Smooth muscle cell (in vitro differentiated cells): ENCODE results near the gene RFX1. TPM values are rescaled to one million over a fixed set of nuclear protein-coding genes. Genes with fewer than 3 reads are reported as not detected.

Source experiments
- DNase-seq: peaks from one replicate; lab custom pipeline; 2025; ENCODE audit not compliant: unreplicated experiment; lab: John Stamatoyannopoulos, UW
- H2AFZ ChIP-seq: fragments of 200-600 bp; sonication (generic); 2 replicates; pipeline ENCODE4 v1.6.0; 2016; ENCODE audit warnings: antibody characterized with exemption, low read depth, mild to moderate bottlenecking
- H3F3A ChIP-seq: fragments of 200-600 bp; sonication (generic); 2 replicates; pipeline ENCODE4 v1.6.0; 2017; ENCODE audit warnings: antibody characterized with exemption, low read depth
- H3K27ac ChIP-seq: fragments of 200-600 bp; sonication (generic); 2 replicates; pipeline ENCODE4 v1.5.1; 2016; ENCODE audit warnings: low read depth, mild to moderate bottlenecking
- H3K27me3 ChIP-seq: fragments of 200-600 bp; sonication (generic); 2 replicates; pipeline ENCODE4 v1.6.1; 2016; ENCODE audit warnings: low read depth, mild to moderate bottlenecking
- H3K36me3 ChIP-seq: fragments of 200-600 bp; sonication (generic); 2 replicates; pipeline ENCODE4 v1.5.1; 2016; ENCODE audit warnings: low read depth
- H3K4me1 ChIP-seq: fragments of 200-600 bp; sonication (generic); 2 replicates; pipeline ENCODE4 v1.5.1; 2016; ENCODE audit warnings: low read depth
- H3K4me2 ChIP-seq: fragments of 200-600 bp; sonication (generic); 2 replicates; pipeline ENCODE4 v1.6.0; 2016; ENCODE audit warnings: mild to moderate bottlenecking
- H3K4me3 ChIP-seq: fragments of 200-600 bp; sonication (generic); 2 replicates; pipeline ENCODE4 v1.5.1; 2016; ENCODE audit warnings: mild to moderate bottlenecking
- H3K79me2 ChIP-seq: fragments of 200-600 bp; sonication (generic); 2 replicates; pipeline ENCODE4 v1.6.0; 2016; ENCODE audit warnings: low read depth, mild to moderate bottlenecking
- H3K9ac ChIP-seq: fragments of 200-600 bp; sonication (generic); 2 replicates; pipeline ENCODE4 v1.6.0; 2016; ENCODE audit warnings: low read depth
- H3K9me3 ChIP-seq: fragments of 200-600 bp; sonication (generic); replicated peaks from 2 replicates; pipeline ENCODE4 v1.5.1; 2016; ENCODE audit warnings: low read depth
- H4K20me1 ChIP-seq: fragments of 200-600 bp; sonication (generic); 2 replicates; pipeline ENCODE4 v1.6.0; 2016; ENCODE audit warnings: low read depth
- WGBS: methylation state at CpG from one replicate; pipeline ENCODE4 v1.1.7; 2016; ENCODE audit warnings: low lambda C conversion rate; 5-methylcytosine and 5-hydroxymethylcytosine counted together
- polyA plus RNA-seq: library from polyadenylated mRNA; unstranded; fragments of >200 nt; fragmentation: Nextera tagmentation; extraction: Ambion mirVana; gene quantifications from 2 replicates; pipeline ENCODE4 v1.2.1, GENCODE V29; 2016
- total RNA-seq: library from RNA; depleted of rRNA; stranded (reverse); fragments of >200 nt; gene quantifications from 2 replicates; pipeline ENCODE4 v1.2.3, GENCODE V29; 2014
- TF ChIP-seq, protein P1 (sequence below): fragments of 200-600 bp; sonication (generic); IDR thresholded peaks from 2 replicates; pipeline ENCODE4 v1.5.1; 2017; ENCODE audit warnings: borderline replicate concordance, mild to moderate bottlenecking, antibody characterized with exemption; ENCODE audit not compliant: insufficient read depth, poor library complexity, severe bottlenecking

Gene RFX1
- total and polyA plus RNA-seq, 2 experiments from 2014 or later, result 2.2 TPM

GRCh38 chr19:13987101-13987890 is 18.8 kb downstream of the RFX1 start:
- TF ChIP-seq, protein P1, sequence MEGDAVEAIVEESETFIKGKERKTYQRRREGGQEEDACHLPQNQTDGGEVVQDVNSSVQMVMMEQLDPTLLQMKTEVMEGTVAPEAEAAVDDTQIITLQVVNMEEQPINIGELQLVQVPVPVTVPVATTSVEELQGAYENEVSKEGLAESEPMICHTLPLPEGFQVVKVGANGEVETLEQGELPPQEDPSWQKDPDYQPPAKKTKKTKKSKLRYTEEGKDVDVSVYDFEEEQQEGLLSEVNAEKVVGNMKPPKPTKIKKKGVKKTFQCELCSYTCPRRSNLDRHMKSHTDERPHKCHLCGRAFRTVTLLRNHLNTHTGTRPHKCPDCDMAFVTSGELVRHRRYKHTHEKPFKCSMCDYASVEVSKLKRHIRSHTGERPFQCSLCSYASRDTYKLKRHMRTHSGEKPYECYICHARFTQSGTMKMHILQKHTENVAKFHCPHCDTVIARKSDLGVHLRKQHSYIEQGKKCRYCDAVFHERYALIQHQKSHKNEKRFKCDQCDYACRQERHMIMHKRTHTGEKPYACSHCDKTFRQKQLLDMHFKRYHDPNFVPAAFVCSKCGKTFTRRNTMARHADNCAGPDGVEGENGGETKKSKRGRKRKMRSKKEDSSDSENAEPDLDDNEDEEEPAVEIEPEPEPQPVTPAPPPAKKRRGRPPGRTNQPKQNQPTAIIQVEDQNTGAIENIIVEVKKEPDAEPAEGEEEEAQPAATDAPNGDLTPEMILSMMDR, result no peak
- no peak for DNase-seq
- no peaks in the 10 kb centered on the region for H3K36me3 ChIP-seq
- H3K4me3 ChIP-seq, result no peak overlapping the region
- no peaks in the 10 kb centered on the region for H4K20me1 ChIP-seq
- peaks cover 17% of the 10 kb centered on the region for H3K4me1 ChIP-seq
- H3K27ac ChIP-seq, result peak overlapping the region; percentile 62
- no peaks in the 10 kb centered on the region for H3K27me3 ChIP-seq
- H2AFZ ChIP-seq, result no peak overlapping the region
- peak overlapping the region; percentile 80 for H3K4me2 ChIP-seq
- no peaks in the 10 kb centered on the region for H3K9me3 ChIP-seq
- WGBS, result 79% methylated on average over 17 of the region's 17 CpGs
- H3K9ac ChIP-seq, result peak overlapping the region; percentile 32
- no peaks in the 10 kb centered on the region for H3F3A ChIP-seq
- no peaks in the 10 kb centered on the region for H3K79me2 ChIP-seq

DNA sequence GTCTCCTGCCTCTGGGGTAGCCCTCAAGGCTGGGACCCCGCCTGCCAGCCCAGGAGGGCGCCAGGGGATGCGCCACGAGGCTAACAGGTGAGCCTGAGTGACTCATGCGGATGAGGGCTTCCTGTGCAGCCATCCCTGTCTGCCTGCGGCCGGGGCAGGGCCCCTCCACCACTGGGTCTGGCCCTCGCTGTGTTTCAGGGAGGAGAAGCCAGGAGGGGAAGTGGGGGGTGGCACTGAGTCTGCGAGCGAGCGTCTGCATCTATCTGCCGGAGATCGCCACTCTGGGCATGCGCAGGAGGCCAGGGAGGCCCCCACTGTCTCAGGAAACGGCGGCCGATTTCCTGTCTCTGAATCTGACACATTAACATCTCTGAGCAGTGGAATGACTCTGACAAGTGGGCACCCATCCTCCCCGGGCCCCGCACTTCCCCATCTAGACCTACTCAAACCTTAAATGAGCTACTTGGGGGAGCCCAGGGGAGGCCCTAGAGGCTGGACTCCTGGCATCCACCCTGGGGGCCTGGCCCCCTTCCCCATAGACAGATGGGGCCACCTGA is 19.7 kb downstream of the RFX1 start:
- Histone ChIP-seq H3K9me3 (no peaks in the 10 kb centered on the region), H3K27ac (peak overlapping the region; percentile 62), H3K79me2 (no peaks in the 10 kb centered on the region), H3K36me3 (no peaks in the 10 kb centered on the region), H3F3A (no peaks in the 10 kb centered on the region), H3K4me1 (peaks cover 17% of the 10 kb centered on the region), H3K4me2 (peak overlapping the region; percentile 80), H2AFZ (no peak overlapping the region), H3K9ac (peak overlapping the region; percentile 32), H3K27me3 (no peaks in the 10 kb centered on the region), H4K20me1 (no peaks in the 10 kb centered on the region), H3K4me3 (no peak overlapping the region)
- 33% methylated on average over 19 of the region's 19 CpGs for WGBS
- TF ChIP-seq, protein P1, result no peak
- DNase-seq, result peak; percentile 55

DNA sequence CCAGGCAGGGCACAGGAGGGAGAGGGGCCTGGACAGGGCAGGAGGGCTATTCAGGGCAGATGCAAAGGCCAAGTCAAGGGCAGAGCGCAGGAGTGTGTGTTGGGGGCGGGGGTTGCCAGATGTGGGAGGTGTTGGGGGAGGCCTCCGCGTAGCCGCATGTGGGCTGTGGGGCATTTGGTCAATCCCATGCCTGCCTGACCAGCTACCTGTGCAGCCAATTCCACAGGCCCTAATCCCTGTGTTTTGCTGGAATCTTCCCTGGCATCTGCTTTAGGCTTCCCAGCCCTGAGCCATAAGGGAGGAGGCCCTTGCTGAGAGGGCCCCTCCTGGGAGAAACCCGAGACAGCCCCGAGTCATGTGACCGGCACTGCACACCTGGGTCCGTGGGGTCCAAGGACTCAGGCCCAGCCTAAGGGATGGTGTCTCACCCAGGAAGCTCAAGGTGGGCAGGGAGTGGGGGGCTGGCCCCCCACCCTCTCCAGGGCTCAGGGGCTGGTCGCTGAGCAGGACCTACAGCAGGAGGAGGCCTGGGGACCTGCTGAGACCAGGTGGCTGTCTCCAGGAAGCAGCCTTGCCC is 20.3 kb downstream of the RFX1 start:
- no peaks in the 10 kb centered on the region for H3K79me2 ChIP-seq
- H2AFZ ChIP-seq, result no peak overlapping the region
- TF ChIP-seq, protein P1, result no peak
- no peak overlapping the region for H3K9ac ChIP-seq
- no peaks in the 10 kb centered on the region for H3K36me3 ChIP-seq
- no peaks in the 10 kb centered on the region for H3F3A ChIP-seq
- 70% methylated on average over 7 of the region's 10 CpGs for whole genome bisulfite sequencing
- no peak overlapping the region for H3K4me3 ChIP-seq
- H3K9me3 ChIP-seq, result no peaks in the 10 kb centered on the region
- no peaks in the 10 kb centered on the region for H3K27me3 ChIP-seq
- H4K20me1 ChIP-seq, result no peaks in the 10 kb centered on the region
- H3K4me2 ChIP-seq, result peak overlapping the region; percentile 80
- peak overlapping the region; percentile 62 for H3K27ac ChIP-seq
- no peak for DNase-seq
- H3K4me1 ChIP-seq, result peaks cover 17% of the 10 kb centered on the region
